Activated CD4-positive, alpha-beta memory T cell treated with anti-CD3 and anti-CD28 coated beads, Interleukin-2, amount 10 ng/mL, durations not matched to agents 7 days and 5 days (primary cell): ENCODE results near the gene RPL7A. TPM values are rescaled to one million over a fixed set of nuclear protein-coding genes. Genes with fewer than 3 reads are reported as not detected.
"Not testable (repeated sequence)": the region's sequence is repeated elsewhere in the genome, so short reads cannot be mapped to it uniquely, and the experiment has no call there.

Experiments used
- CTCF ChIA-PET: fragments of 350-600 bp; sonication (Branson Sonifier 250); formaldehyde crosslinking; loops from one replicate; lab custom pipeline; 2021; ENCODE audit warnings: antibody characterized with exemption, inconsistent platforms; lab: Charles Lee
- POLR2A ChIA-PET: fragments of 350-600 bp; sonication (Branson Sonifier 250); formaldehyde crosslinking; loops from one replicate; lab custom pipeline; 2021; ENCODE audit warnings: antibody characterized with exemption; lab: Charles Lee
- DNase-seq: peaks from one replicate; pipeline ENCODE4 v3.0.0-alpha.2; 2020
- H3K27ac Mint-ChIP-seq: one replicate; pipeline ENCODE4 v1.8.0; 2021; ENCODE audit warnings: mild to moderate bottlenecking, mixed read lengths
- H3K27me3 Mint-ChIP-seq: one replicate; pipeline ENCODE4 v1.8.0; 2021; ENCODE audit warnings: mixed read lengths
- H3K36me3 Mint-ChIP-seq: one replicate; pipeline ENCODE4 v1.8.0; 2021; ENCODE audit warnings: low read depth, mixed read lengths
- H3K4me1 Mint-ChIP-seq: one replicate; pipeline ENCODE4 v1.8.0; 2021; ENCODE audit warnings: mixed read lengths
- H3K4me3 Mint-ChIP-seq: one replicate; pipeline ENCODE4 v1.8.0; 2021; ENCODE audit warnings: mild to moderate bottlenecking, mixed read lengths
- H3K9me3 Mint-ChIP-seq: one replicate; pipeline ENCODE4 v1.8.0; 2021; ENCODE audit warnings: mixed read lengths
- total RNA-seq, 2 experiments: library from RNA; stranded (reverse); gene quantifications; one replicate each; pipeline ENCODE4 v1.2.3, GENCODE V29; 2021

Gene RPL7A
- total RNA-seq, 2 experiments from 2014 or later: 1,627 to 1,632 TPM

DNA sequence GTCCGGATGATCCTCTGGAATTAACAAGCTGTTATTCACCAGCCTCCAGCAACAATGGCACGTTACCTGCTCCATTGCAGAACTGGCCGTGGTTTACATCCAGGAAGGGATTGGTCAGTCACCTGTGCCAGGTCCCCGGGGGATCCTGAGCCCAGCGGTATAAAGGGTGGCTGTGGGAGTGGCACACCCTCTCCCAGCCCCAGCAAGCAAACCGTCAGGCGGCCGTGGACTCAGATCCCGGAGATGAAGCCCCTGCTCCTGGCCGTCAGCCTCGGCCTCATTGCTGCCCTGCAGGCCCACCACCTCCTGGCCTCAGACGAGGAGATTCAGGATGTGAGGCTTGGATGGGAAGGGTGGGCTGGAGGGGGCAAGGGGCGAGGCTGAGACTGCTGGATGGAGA lies 30.5 kb upstream of the RPL7A start:
- H3K27ac Mint-ChIP-seq, H3K27me3 Mint-ChIP-seq, DNase-seq, H3K36me3 Mint-ChIP-seq, H3K9me3 Mint-ChIP-seq, H3K4me1 Mint-ChIP-seq, POLR2A ChIA-PET, CTCF ChIA-PET, H3K4me3 Mint-ChIP-seq: not testable (repeated sequence)

- ChIA-PET CTCF (no interaction called here), POLR2A (no interaction called here)
- Mint-ChIP-seq H3K4me1 (no peaks in the 10 kb centered on the region), H3K9me3 (no peaks in the 10 kb centered on the region), H3K4me3 (no peak overlapping the region), H3K27ac (no peak overlapping the region), H3K27me3 (peaks cover 4% of the 10 kb centered on the region), H3K36me3 (no peaks in the 10 kb centered on the region)
- DNase-seq: no peak
These were observed 27.6 kb upstream of the RPL7A start for GRCh38 chr9:133320421-133320881.

DNA sequence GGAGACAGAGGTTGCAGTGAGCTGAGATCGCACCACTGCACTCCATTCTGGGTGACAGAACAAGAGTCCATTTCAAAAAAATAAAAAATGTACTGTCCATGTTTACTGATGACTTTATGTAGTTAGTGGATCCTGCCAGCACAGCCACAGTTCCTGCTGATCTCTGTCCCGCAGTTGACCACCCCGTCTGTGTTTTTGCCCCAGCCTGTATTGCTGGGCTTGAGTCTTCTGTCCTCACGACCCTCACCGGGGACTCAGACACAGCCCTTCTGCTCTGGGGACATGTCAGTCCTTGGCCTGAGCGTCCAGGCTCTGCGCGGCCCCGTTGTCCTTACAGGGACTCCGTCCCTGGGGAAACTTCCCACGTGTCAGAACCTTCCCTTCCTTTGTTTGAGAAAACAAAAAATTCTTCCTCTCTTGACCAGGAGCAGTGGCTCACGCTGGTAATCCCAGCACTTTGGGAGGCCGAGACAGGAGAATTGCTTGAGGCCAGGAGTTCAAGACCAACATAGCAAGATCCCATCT lies 26.5 kb upstream of the RPL7A start:
- CTCF ChIA-PET: no interaction called here
- POLR2A ChIA-PET: no interaction called here
- no peak for DNase-seq

DNA sequence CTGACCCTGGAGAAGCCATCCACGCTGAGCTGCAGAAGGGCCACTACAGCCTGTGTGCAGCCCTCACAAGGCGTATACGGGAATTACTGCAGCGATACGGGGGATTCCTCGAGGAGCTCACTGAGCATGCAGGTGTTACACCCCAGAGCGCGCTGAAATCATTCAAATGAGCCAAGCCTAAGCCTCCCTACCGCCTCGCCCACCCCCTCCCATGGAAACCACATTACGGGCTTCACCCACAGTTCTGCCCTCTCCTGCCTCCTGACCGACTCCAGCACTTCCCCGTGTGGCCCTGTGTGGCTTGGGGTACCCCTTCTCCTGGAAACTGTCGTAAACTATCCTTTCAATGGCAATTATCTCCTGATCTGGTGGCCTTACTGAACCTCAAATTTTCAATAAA lies 25.3 kb upstream of the RPL7A start:
- Mint-ChIP-seq H3K27me3 (no peaks in the 10 kb centered on the region), H3K4me1 (no peaks in the 10 kb centered on the region), H3K36me3 (no peaks in the 10 kb centered on the region), H3K27ac (no peak overlapping the region), H3K4me3 (no peak overlapping the region), H3K9me3 (no peaks in the 10 kb centered on the region)
- ChIA-PET CTCF (no interaction called here), POLR2A (no interaction called here)
- DNase-seq: no peak

More for the DNA sequence above, 26.5 kb upstream of the RPL7A start:
- no peak overlapping the region for H3K27ac Mint-ChIP-seq
- no peaks in the 10 kb centered on the region for H3K9me3 Mint-ChIP-seq
- H3K4me3 Mint-ChIP-seq: no peak overlapping the region
- H3K4me1 Mint-ChIP-seq: no peaks in the 10 kb centered on the region
- no peaks in the 10 kb centered on the region for H3K27me3 Mint-ChIP-seq
- no peaks in the 10 kb centered on the region for H3K36me3 Mint-ChIP-seq

- ChIA-PET POLR2A (no interaction called here), CTCF (no interaction called here)
- no peaks in the 10 kb centered on the region for H3K27me3 Mint-ChIP-seq
- H3K4me3 Mint-ChIP-seq: no peak overlapping the region
- no peaks in the 10 kb centered on the region for H3K9me3 Mint-ChIP-seq
- no peak overlapping the region for H3K27ac Mint-ChIP-seq
- H3K36me3 Mint-ChIP-seq: no peaks in the 10 kb centered on the region
- DNase-seq: no peak
- no peaks in the 10 kb centered on the region for H3K4me1 Mint-ChIP-seq
These were observed 24.8 kb upstream of the RPL7A start for GRCh38 chr9:133323211-133323610.

DNA sequence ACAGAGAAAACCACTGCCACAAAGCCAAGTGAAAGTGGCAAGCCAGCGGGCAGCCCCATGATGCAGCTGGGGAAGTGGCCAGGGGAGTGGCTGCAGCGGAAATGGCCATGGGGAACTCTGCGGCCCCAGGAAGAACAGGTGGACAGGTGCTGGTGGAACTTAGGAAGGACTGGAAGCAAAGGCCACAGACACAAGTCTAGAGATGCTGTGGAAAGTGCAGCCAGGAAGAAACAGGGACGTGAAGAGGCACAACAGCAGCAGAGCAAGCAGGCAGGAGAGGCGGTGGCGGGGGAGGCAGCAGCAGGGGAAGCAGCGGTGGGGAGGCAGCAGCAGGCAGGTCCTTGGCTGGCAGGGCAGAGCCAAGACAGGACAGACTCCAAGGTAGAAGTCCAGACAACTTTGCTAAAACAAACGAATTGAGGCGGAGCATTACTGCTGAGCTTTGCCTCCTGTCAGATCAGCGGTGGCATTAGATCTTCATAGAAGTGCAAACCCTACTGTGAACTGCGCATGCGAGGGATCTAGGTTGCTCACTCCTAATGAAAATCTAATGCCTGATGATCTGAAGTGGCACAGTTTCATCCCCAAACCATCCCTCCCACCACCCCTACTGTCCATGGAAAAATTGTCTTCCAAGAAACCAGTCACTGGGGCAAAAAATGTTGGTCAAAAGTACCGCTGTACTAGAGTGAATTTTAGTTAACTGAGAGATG lies 23.9 kb upstream of the RPL7A start:
- Mint-ChIP-seq H3K4me3 (no peak overlapping the region), H3K9me3 (no peaks in the 10 kb centered on the region), H3K27me3 (no peaks in the 10 kb centered on the region), H3K27ac (no peak overlapping the region), H3K36me3 (no peaks in the 10 kb centered on the region), H3K4me1 (no peaks in the 10 kb centered on the region)
- no peak for DNase-seq
- ChIA-PET CTCF (no interaction called here), POLR2A (no interaction called here)

- H3K27me3 Mint-ChIP-seq, CTCF ChIA-PET, H3K9me3 Mint-ChIP-seq, H3K4me3 Mint-ChIP-seq, DNase-seq, H3K27ac Mint-ChIP-seq, H3K4me1 Mint-ChIP-seq, POLR2A ChIA-PET: not testable (repeated sequence)
- H3K36me3 Mint-ChIP-seq: peaks cover 17% of the 10 kb centered on the region
These were observed 21.0 kb upstream of the RPL7A start for GRCh38 chr9:133327021-133327420.

DNA sequence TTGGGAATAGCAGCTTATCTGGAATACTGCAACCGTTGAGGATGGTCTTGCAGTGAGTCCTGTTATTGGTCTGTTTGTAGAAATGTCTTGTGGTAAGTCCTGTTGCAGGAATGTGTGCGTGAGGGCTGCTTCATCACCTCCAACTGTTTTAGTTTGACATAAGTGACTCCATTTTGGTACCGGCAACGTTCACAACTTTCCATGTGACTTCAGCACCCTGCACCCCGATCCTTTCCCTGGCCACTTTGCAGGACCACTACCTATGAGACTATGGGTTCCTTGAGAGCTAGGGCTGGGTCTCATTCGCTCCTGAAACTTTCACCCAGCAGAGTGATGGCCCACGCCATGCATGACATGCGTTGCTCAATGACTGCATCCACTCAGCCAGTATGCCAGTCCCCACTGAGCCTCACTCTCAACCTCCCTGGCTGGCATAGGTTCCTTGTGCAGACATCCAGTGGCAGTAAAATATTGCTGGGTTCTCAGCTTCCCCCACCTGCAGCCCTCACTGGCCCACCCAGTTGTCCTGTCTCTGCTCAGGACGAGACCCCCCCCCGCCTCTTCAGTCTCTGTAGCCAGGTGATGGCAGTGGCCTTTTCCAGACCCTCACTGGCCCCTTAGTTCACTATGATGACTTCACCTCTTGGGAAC lies 20.1 kb upstream of the RPL7A start:
- Mint-ChIP-seq H3K36me3 (peaks cover 24% of the 10 kb centered on the region), H3K27ac (no peak overlapping the region), H3K4me1 (no peaks in the 10 kb centered on the region), H3K9me3 (no peaks in the 10 kb centered on the region), H3K27me3 (no peaks in the 10 kb centered on the region), H3K4me3 (no peak overlapping the region)
- DNase-seq: no peak
- ChIA-PET CTCF (no interaction called here), POLR2A (no interaction called here)

DNA sequence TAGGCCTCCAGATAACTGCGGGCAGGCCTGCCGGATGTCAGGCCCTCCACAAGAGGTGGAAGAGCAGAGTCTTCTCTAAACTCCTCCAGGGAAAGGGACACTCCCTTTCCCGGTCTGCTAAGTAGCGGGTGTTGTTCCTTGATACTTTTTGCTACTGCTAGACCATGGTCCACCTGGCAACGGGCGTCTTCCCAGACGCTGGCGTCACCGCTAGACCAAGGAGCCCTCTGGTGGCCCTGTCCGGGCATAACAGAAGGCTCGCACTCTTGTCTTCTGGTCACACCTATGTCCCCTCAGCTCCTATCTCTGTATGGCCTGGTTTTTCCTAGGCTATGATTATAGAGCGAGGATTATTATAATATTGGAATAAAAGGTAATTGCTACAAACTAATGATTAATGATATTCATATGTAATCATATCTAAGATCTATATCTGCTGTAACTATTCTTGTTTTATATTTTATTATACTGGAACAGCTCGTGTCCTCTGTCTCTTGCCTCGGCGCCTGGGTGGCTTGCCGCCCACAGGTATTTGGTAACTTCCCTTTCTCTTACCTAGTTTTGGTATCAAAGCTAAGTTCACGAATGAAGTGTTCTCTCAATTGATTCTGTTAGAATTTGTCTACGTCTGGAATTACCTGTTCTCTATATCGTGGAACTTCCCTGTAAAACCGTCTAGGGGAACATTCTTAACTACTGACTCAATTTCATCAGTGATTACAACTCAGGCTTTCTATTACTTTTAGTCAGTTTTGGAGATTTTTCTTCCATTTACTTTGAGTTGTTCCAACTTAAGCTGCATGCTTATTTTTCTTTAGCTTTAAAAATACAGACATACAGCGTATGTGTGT lies 18.5 kb upstream of the RPL7A start:
- not testable (repeated sequence) for H3K9me3 Mint-ChIP-seq, H3K4me3 Mint-ChIP-seq, H3K27me3 Mint-ChIP-seq, H3K27ac Mint-ChIP-seq, DNase-seq, H3K4me1 Mint-ChIP-seq
- POLR2A ChIA-PET: interaction anchor here (0.8 to 1.3 kb wide), 3 partner anchors 18 to 46 kb away, joined by 3 to 4 read pairs (median 3); partner anchors contain the start of gene MED22
- CTCF ChIA-PET: interaction anchor here (0.8 to 2.8 kb wide), 7 partner anchors 18 to 149 kb away, joined by 3 to 16 read pairs (median 3); partner anchors contain the start of genes MED22, RPL7A and STKLD1
- H3K36me3 Mint-ChIP-seq: peaks cover 37% of the 10 kb centered on the region

DNA sequence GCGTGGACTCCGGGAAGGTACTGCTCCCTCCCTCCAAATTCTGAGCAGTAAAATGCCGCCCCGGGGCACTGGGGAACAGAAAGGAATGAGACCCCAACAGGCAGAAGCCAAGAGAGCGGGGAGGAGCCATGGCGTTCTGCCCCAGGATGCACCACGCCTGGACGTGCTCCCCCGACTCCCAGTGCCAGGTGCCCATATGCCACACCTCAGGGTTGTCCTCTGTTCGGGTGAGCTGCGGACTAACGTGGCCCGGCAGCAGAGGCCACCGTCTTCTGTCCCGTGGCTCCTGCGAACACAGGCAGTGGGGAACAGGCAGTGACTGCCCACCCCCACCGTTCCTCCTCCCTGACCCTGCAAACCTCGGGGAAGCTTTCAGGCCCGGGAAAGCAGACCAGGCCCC lies 16.8 kb upstream of the RPL7A start:
- CTCF ChIA-PET: interaction anchor here (1.1 to 2.8 kb wide), 3 partner anchors 9 to 145 kb away, joined by 4 to 16 read pairs (median 7); no protein-coding TSS in a partner anchor
- H3K36me3 Mint-ChIP-seq: peaks cover 50% of the 10 kb centered on the region

DNA sequence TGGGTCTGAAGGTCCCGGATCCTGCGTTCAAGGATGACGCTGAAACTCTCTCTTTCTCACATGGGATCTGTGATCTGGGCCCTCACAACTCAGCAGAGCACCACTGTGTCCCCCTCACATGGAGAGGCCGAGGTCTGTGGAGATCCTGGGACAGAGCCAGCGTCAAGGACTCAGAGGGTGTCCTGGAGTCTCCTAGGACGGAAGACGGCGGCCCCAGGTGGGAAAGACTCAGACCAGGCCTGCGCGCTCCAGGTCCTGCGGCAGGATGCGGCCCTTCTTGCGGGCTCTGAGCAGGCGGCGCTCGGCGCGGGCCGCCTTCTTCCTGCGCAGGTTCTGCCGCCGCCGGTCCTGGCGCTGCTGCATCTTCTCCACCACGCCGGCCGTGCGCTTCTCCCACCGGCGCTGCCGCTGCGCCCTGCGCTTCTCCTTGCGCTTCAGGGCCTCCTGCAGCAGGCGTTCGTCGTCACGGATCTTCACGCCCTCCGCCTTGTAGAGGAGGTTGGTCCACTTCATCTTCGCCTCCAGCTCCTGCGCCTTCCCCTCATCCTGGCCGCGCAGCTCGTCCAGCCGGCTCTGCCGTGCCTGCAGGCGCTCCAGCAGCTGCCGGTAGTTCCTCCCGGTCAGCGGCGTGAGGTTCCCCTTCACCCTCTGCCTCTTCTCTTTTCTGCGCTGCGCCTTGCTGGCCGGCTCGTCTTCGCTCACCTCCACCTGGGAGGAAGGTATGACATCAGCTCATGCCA lies 16.2 kb upstream of the RPL7A start:
- Mint-ChIP-seq H3K9me3 (no peaks in the 10 kb centered on the region), H3K27ac (no peak overlapping the region), H3K36me3 (peaks cover 53% of the 10 kb centered on the region), H3K27me3 (no peaks in the 10 kb centered on the region), H3K4me3 (no peak overlapping the region), H3K4me1 (peaks cover 28% of the 10 kb centered on the region)
- ChIA-PET POLR2A (interaction anchor here (0.8 to 4.0 kb wide), 3 partner anchors 9 to 39 kb away, joined by 3 to 31 read pairs (median 4); partner anchors contain the start of genes MED22 and RPL7A), CTCF (no interaction called here)
- no peak for DNase-seq

More for the DNA sequence above, 16.8 kb upstream of the RPL7A start:
- POLR2A ChIA-PET: interaction anchor here (1.5 kb wide), 1 partner anchor 9 kb away, joined by 4 read pairs; no protein-coding TSS in a partner anchor
- Mint-ChIP-seq H3K27ac (no peak overlapping the region), H3K27me3 (no peaks in the 10 kb centered on the region), H3K4me1 (peaks cover 23% of the 10 kb centered on the region), H3K9me3 (no peaks in the 10 kb centered on the region), H3K4me3 (no peak overlapping the region)
- no peak for DNase-seq

- Mint-ChIP-seq H3K9me3 (no peaks in the 10 kb centered on the region), H3K27ac (no peak overlapping the region), H3K27me3 (no peaks in the 10 kb centered on the region), H3K36me3 (peaks cover 53% of the 10 kb centered on the region), H3K4me1 (peaks cover 31% of the 10 kb centered on the region), H3K4me3 (no peak overlapping the region)
- no peak for DNase-seq
- ChIA-PET POLR2A (interaction anchor here (0.8 to 4.0 kb wide), 2 partner anchors 16 to 39 kb away, joined by 3 to 31 read pairs; partner anchors contain the start of genes MED22 and RPL7A), CTCF (interaction anchor here (0.5 kb wide), 1 partner anchor 143 kb away, joined by 3 read pairs; no protein-coding TSS in a partner anchor)
These were observed 15.7 kb upstream of the RPL7A start for GRCh38 chr9:133332381-133332730.
